Dendritic cell treated with granulocyte-macrophage colony-stimulating factor and Interleukin-4, amounts not matched to agents 40 ng/mL and 50 ng/mL, for 4 days (primary cell): ENCODE results near the gene HOXD8.

ENCODE experiments used
- H3K27ac Mint-ChIP-seq: one replicate; pipeline ENCODE4 v1.8.0; 2022; ENCODE audit warnings: mild to moderate bottlenecking, mixed read lengths
- H3K27me3 Mint-ChIP-seq: one replicate; pipeline ENCODE4 v1.8.0; 2022; ENCODE audit warnings: mild to moderate bottlenecking, mixed read lengths
- H3K36me3 Mint-ChIP-seq: one replicate; pipeline ENCODE4 v1.8.0; 2022; ENCODE audit warnings: low read depth, mixed read lengths
- H3K4me1 Mint-ChIP-seq: one replicate; pipeline ENCODE4 v1.8.0; 2022; ENCODE audit warnings: low read depth, mixed read lengths
- H3K4me3 Mint-ChIP-seq: one replicate; pipeline ENCODE4 v1.8.0; 2022; ENCODE audit warnings: mild to moderate bottlenecking, moderate library complexity, mixed read lengths
- H3K9me3 Mint-ChIP-seq: one replicate; pipeline ENCODE4 v1.8.0; 2022; ENCODE audit warnings: mixed read lengths
- intact Hi-C: fragments of 100-400 bp; cut with micrococcal nuclease; formaldehyde crosslinking; loops from one replicate; pipeline ENCODE4 v1.15.0; 2022

The HOXD8 gene

DNA sequence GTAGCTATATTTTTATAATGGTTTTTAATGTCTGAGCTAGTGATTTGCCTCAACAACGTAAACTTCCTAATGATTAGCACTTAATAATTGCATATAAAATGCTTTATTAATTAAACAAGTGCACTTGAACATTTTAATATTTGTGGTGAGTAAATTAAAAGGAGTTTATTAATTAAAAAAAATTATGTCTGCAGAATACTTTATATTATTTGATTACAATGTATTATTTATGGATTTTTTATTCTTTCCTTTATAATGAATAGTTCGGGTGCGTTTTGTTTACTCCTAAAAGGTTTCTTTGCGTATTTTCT is 2.3 kb downstream of the HOXD8 start:
- peaks cover 35% of the 10 kb centered on the region for H3K4me1 Mint-ChIP-seq
- no peak overlapping the region for H3K27ac Mint-ChIP-seq
- no peak overlapping the region for H3K4me3 Mint-ChIP-seq
- H3K27me3 Mint-ChIP-seq: peaks cover 86% of the 10 kb centered on the region
- no peaks in the 10 kb centered on the region for H3K36me3 Mint-ChIP-seq
- no peaks in the 10 kb centered on the region for H3K9me3 Mint-ChIP-seq
- intact Hi-C loops: loop anchor here (10.0 kb wide), 1 partner anchor 683 kb away; no protein-coding TSS in a partner anchor

DNA sequence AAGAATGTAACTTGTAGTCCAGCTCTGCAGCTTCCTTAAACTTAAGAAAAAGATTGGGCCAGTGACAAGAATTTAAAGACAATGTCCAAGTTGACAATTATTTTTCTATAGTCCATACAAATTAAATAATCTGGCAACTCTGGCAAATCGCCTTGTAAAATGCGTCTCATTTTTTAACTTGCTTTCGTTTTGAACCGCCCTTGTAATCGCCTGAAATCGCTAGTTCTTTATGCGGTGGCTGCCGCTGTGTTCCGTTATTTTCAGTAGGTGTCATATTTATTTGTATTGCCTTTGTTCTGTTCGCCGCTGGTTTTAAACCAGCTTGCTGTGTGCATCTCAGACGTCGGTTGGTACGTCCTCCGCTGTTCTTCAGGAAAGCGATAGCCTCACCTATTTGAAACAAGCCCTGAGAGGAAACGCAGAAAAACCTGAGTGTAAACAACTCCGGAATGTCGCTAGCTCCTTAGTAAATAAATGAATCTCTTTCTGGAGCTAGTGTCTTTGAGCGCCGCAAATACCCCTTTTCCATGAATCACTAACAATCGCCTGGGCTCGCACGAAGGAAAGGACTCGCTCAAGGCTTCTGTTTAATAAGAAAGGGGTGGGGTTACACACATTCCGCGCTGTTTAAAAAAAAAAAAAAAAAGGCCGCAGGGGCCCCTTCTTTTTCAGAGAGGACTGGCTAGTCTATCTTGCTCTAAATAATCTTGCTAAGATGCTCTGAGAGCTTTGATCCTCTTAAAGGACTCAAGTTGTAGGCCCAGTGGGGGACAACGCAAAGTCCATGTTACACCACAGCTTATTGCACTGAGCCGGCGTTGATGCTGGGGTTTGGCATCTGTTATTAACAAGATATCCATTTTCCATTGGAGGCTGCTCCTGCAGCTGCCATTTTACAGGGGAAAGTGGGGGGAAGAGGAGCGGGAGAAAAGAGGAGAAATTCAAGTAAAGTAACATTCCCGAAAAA is 3.0 kb downstream of the HOXD8 start:
- intact Hi-C loops: loop anchor here (10.0 kb wide), 1 partner anchor 682 kb away; no protein-coding TSS in a partner anchor
- no peaks in the 10 kb centered on the region for H3K36me3 Mint-ChIP-seq
- no peak overlapping the region for H3K27ac Mint-ChIP-seq

DNA sequence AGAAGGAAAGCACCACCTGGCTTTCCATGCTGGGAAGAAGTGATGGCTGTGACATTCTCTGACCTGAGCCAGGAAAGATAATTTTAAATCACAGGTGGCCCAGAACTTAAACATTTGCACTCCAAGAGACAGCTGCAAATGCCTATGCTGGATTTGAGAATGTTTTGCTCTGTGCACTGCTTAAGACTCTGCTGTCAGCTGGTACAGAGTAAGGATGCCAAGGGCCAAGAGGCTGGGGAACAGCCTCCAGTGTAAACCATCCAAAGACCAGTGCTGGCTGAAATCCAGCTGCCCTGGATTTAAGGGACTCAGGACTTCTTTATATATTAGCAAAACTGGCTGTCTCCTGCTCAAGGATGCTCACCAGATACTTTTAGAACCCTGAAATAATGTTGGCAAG is 3.9 kb downstream of the HOXD8 start:
- Mint-ChIP-seq H3K27ac (no peak overlapping the region), H3K36me3 (no peaks in the 10 kb centered on the region), H3K27me3 (peaks cover 89% of the 10 kb centered on the region), H3K9me3 (no peaks in the 10 kb centered on the region), H3K4me1 (peaks cover 29% of the 10 kb centered on the region), H3K4me3 (no peak overlapping the region)
- intact Hi-C loops: loop anchor here (10.0 kb wide), 1 partner anchor 681 kb away; no protein-coding TSS in a partner anchor

More for the DNA sequence above, 3.0 kb downstream of the HOXD8 start:
- Mint-ChIP-seq H3K9me3 (no peaks in the 10 kb centered on the region), H3K4me3 (peak overlapping the region; percentile 54), H3K27me3 (peaks cover 89% of the 10 kb centered on the region), H3K4me1 (peaks cover 35% of the 10 kb centered on the region)

DNA sequence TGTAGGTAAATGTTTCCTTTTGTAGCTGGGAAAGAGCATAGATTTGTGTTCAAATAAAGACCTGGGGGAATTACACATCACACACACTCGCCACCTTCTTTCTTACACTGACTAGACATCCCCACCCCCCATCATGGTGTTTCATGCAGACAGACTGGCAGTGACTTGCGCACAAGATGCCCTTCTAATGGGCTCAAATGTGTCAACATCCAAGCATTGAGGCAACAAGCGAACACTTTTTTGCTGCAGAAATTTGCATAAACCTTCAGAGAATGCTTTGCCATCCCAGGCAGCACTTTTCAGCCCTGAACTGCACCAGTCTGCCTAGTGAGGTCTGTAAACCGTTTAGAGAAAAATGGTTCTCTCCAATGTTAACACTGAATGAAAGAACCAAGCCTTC is 4.5 kb downstream of the HOXD8 start:
- H3K4me1 Mint-ChIP-seq: peaks cover 30% of the 10 kb centered on the region
- intact Hi-C loops: loop anchor here (10.0 kb wide), 1 partner anchor 681 kb away; no protein-coding TSS in a partner anchor
- H3K36me3 Mint-ChIP-seq: no peaks in the 10 kb centered on the region
- no peak overlapping the region for H3K27ac Mint-ChIP-seq
- H3K4me3 Mint-ChIP-seq: no peak overlapping the region
- peaks cover 89% of the 10 kb centered on the region for H3K27me3 Mint-ChIP-seq
- no peaks in the 10 kb centered on the region for H3K9me3 Mint-ChIP-seq

DNA sequence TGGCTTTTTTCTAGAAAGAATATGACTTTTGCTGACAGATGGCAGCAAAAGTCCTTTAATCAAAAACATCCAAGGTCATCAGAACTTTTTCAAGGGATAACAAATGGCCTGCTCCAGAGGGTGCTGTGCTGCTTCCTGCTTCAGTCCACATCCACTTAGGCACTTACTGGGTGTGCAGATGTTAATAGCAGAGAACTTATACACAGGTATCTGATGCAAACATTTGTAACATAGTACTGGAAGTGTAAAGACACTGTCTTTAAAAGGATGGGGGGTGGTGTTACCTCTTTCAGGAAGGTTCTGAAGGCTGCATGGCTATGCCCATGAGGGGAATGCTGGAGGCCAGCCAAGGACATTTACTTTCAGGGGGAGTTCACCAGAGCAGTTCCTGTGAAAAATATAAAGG is 5.5 kb downstream of the HOXD8 start:
- Mint-ChIP-seq H3K27ac (no peak overlapping the region), H3K4me3 (no peak overlapping the region), H3K36me3 (no peaks in the 10 kb centered on the region), H3K4me1 (peaks cover 30% of the 10 kb centered on the region), H3K9me3 (no peaks in the 10 kb centered on the region), H3K27me3 (peaks cover 90% of the 10 kb centered on the region)
- intact Hi-C loops: loop anchor here (10.0 kb wide), 1 partner anchor 680 kb away; no protein-coding TSS in a partner anchor

DNA sequence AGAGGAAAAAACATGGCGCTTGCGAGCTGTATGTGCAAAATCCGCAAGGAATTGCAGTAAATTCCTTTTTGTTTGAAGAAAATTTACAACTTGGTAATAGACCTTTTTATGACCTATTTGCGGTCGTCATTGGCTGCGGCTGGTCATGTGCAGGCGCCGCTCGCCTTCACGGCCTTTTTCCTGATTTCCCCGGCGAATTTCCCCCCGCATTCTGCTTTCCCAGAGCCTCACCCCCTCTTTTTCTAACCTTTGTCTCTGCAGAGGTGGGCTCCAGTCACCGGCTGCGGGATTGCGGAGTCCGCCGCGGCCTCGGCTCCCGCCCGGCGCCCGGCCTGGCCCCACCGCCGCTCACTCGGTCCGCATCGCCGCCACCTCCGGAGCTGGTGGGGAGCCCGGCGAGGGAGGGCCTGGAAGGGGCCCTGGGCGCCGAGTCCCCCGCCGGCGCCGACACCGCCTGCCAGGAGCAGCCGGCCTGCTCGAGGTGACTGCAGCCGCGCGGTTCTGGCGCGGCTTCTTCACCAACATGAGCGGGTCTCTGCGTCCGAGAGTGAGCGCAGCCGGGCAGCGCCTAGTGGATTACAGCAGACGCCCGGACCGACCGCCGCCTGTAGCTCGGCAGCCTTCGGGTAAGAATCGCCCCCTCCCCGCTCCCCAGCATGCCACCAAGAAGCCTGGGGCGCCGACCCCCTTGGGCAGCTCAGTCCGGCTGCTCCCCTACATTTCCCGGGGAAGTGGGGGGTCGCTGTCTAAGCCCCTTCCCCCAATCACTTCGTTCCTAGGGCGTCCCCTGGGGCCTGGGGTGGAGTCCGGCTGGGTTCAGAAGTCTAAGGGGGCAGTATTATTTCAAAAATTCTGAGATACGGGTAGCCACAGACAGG is 7.1 kb downstream of the HOXD8 start:
- peak overlapping the region; percentile 45 for H3K4me3 Mint-ChIP-seq
- H3K9me3 Mint-ChIP-seq: no peaks in the 10 kb centered on the region
- H3K36me3 Mint-ChIP-seq: no peaks in the 10 kb centered on the region
- H3K4me1 Mint-ChIP-seq: peaks cover 21% of the 10 kb centered on the region
- peaks cover 94% of the 10 kb centered on the region for H3K27me3 Mint-ChIP-seq
- intact Hi-C loops: loop anchor here (10.0 kb wide), 1 partner anchor 678 kb away; no protein-coding TSS in a partner anchor
- no peak overlapping the region for H3K27ac Mint-ChIP-seq

DNA sequence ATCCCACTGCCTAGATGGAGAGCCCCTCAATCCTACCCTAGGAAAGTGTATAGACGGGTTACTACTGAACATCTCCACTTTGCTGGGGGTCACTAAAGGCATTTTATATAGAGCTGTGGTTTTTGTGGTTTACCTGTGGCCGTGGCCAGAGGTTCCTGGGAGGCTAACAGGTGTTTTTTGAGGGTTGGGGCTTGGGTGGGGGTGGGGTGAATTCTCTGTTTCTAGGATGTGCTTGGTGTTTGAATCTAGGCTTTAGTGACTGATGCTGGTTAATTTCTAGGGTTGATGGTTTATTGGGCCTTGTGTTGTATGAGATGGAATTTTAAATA is 7.7 kb downstream of the HOXD8 start:
- intact Hi-C loops: loop anchor here (10.0 kb wide), 1 partner anchor 678 kb away; no protein-coding TSS in a partner anchor
- no peak overlapping the region for H3K27ac Mint-ChIP-seq

DNA sequence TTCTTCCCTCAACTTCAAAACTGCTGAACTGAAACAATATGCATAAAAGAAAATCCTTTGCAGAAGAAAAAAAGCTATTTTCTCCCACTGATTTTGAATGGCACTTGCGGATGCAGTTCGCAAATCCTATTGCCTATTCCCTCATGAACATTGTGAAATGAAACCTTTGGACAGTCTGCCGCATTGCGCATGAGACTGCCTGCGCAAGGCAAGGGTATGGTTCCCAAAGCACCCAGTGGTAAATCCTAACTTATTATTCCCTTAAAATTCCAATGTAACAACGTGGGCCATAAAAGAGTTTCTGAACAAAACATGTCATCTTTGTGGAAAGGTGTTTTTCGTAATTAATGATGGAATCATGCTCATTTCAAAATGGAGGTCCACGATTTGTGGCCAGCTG is 8.4 kb downstream of the HOXD8 start:
- no peak overlapping the region for H3K4me3 Mint-ChIP-seq
- intact Hi-C loops: loop anchor here (10.0 kb wide), 1 partner anchor 677 kb away; no protein-coding TSS in a partner anchor
- H3K27me3 Mint-ChIP-seq: peaks cover 97% of the 10 kb centered on the region

More for the DNA sequence above, 7.7 kb downstream of the HOXD8 start:
- H3K36me3 Mint-ChIP-seq: no peaks in the 10 kb centered on the region
- peaks cover 97% of the 10 kb centered on the region for H3K27me3 Mint-ChIP-seq
- H3K4me3 Mint-ChIP-seq: no peak overlapping the region
- H3K4me1 Mint-ChIP-seq: peaks cover 21% of the 10 kb centered on the region
- no peaks in the 10 kb centered on the region for H3K9me3 Mint-ChIP-seq

DNA sequence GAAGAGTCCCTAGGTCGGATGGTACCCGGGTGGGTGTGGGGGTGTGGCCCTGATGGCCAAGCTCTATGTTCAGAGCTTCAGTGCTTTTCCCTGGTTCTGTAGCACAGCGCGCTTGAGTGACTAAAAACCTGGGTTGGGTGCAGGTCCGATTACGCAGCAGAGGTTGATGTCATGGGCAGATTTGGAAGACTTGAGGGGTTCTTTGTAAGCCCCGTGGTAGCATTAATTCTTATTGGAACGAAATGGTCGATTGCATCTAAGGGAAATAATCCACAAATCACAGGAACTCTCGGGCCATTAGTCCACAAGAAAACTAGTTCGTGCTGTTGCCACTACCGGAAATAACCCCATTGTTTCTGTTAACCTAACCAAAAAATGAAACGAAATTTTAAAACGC is 9.0 kb downstream of the HOXD8 start:
- peaks cover 21% of the 10 kb centered on the region for H3K4me1 Mint-ChIP-seq
- no peak overlapping the region for H3K4me3 Mint-ChIP-seq
- no peaks in the 10 kb centered on the region for H3K9me3 Mint-ChIP-seq
- H3K27me3 Mint-ChIP-seq: peaks cover 97% of the 10 kb centered on the region
- no peak overlapping the region for H3K27ac Mint-ChIP-seq
- intact Hi-C loops: loop anchor here (10.0 kb wide), 1 partner anchor 676 kb away; no protein-coding TSS in a partner anchor
- no peaks in the 10 kb centered on the region for H3K36me3 Mint-ChIP-seq

More for the DNA sequence above, 8.4 kb downstream of the HOXD8 start:
- Mint-ChIP-seq H3K36me3 (no peaks in the 10 kb centered on the region), H3K27ac (no peak overlapping the region), H3K4me1 (peaks cover 21% of the 10 kb centered on the region), H3K9me3 (no peaks in the 10 kb centered on the region)

DNA sequence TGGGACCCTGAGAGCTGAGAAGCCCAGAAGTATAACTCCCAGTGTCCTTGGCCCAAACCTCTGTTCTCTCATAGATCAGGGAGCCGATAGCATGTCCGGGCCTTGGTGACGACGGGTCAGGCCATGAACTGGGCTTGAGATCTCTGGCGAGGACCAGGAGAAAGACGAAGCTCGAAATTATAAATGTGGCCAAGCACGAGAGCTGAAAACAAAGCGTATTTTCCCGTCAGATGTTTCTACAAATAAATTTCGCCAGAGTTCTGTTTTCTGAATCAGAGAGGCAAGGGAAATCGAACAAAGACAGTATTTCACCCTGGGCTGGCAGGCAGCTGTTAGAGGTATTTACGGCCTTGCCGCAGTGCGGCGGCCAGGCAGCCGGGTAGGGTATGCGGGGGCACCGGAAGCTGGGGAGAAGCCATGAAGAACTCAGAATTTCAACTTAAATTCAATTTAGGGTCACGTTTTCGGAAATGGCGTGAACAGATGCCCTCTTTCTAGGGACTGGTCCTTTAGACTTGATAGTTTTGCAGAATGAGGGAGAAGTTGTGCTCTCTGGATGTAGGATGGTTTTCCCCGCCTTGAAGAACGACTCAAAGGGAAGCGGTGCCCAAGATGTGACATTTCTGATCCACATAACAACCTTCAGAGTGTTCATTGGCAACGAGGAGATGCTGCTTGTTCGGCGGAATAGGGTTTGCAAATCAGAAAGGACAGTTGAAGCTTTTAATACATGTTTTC is 9.6 kb downstream of the HOXD8 start:
- intact Hi-C loops: loop anchor here (10.0 kb wide), 1 partner anchor 676 kb away; no protein-coding TSS in a partner anchor
- no peaks in the 10 kb centered on the region for H3K9me3 Mint-ChIP-seq
- H3K27me3 Mint-ChIP-seq: peaks cover 97% of the 10 kb centered on the region
- H3K27ac Mint-ChIP-seq: no peak overlapping the region
- H3K4me1 Mint-ChIP-seq: peaks cover 21% of the 10 kb centered on the region
- no peak overlapping the region for H3K4me3 Mint-ChIP-seq
- no peaks in the 10 kb centered on the region for H3K36me3 Mint-ChIP-seq

DNA sequence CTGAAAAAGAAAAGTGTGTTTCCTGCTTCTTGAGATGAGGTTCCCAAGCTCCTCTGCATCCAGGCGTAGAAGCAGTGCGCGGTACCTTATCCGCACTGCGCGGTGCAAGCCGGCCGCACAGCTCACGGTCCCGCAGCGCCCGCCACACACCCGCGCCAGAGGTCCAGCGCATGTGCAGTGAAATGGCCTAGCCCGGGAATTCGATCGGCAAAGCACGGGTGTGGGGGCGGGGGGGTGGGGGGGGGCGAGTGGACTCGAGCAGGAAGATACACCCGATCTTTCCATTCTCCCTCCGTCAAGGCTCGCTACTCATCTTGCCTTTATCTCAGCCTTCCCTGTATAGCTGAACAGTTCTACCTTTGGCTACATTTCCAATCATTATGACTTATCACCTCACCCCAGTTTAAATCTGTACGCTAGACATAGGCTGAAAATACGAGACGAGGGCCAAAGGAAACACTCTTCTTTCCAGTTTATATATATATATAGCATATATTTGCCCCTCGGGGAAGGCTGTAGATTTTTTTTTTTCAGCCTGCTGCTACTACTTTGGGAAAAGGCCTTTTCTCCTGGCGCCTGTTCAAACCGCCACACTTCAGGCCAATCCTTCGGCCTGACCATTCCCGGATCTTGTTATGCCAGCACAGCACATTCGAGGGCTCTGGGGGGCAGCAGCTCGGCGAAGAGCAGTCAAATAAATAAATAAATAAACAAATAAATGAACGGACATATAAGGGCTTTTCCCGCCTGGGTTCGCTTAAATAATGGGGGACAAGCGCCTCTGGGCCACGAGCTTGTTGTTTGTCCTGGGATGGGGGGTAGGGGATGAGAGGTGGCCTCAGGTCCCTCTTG is 10.4 kb downstream of the HOXD8 start:
- H3K27me3 Mint-ChIP-seq: peaks cover 97% of the 10 kb centered on the region
- no peaks in the 10 kb centered on the region for H3K36me3 Mint-ChIP-seq
- intact Hi-C loops: loop anchor here (1.0 to 10.0 kb wide), 4 partner anchors 315 to 675 kb away; no protein-coding TSS in a partner anchor
- H3K27ac Mint-ChIP-seq: no peak overlapping the region
- peaks cover 21% of the 10 kb centered on the region for H3K4me1 Mint-ChIP-seq
- no peak overlapping the region for H3K4me3 Mint-ChIP-seq
- no peaks in the 10 kb centered on the region for H3K9me3 Mint-ChIP-seq

DNA sequence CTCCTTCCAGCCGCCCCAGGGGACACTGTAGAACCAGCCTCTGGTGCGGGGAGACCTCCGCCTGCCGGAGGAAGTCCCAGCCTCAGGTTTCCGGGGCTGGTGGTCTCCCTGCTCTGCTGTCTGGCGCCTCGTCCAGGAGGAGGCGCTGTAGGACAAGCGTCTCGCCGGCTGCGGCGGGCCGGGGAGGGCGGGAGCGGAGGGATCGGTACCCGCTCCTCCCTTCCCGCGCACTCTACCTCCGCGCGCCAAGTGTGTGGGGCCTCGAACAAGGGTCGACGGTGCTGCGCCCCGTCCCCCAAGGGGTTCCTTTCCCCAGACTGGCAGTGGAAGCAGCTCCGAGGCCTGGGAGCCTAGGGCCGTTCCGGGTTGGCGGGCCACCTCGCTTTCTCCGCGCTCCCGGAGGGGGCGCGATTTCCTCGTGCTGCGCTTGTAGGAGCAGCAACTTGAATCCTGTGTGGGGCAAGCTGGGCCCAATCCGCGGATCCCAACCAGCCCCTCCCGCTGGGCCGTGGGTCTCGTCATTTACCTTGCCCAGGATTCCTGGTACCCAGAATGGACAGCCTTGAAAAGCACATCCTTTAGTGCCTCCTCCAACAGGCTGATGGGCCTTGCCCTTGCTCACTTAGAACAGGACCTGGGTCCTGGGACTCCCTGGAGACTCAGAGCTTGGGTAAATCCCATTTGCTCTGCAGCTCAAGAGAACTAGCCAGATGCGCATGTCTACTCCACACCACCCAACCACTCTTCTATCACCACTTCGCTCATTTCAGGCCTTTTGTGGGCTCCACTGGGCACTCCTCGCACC is 11.2 kb downstream of the HOXD8 start:
- H3K4me1 Mint-ChIP-seq: peaks cover 17% of the 10 kb centered on the region
- peak overlapping the region; percentile 39 for H3K4me3 Mint-ChIP-seq
- peaks cover 97% of the 10 kb centered on the region for H3K27me3 Mint-ChIP-seq
- H3K36me3 Mint-ChIP-seq: no peaks in the 10 kb centered on the region
- H3K9me3 Mint-ChIP-seq: no peaks in the 10 kb centered on the region
- intact Hi-C loops: loop anchor here (1.0 to 5.0 kb wide), 3 partner anchors 315 to 497 kb away; no protein-coding TSS in a partner anchor
- no peak overlapping the region for H3K27ac Mint-ChIP-seq
